MM.1S (cell line): ENCODE measurements around the gene XPO4.

Source experiments
- EZH2phosphoT487 ChIP-seq: fragments of 300-600 bp; sonication (generic); IDR thresholded peaks from 2 replicates; pipeline ENCODE4 v1.6.1; 2018; ENCODE audit warnings: antibody characterized with exemption, low read length
- TF ChIP-seq, protein P1 (sequence below): fragments of 300-600 bp; sonication (generic); IDR thresholded peaks from 2 replicates; pipeline ENCODE4 v1.5.1; 2016; ENCODE audit warnings: antibody characterized with exemption, low read length, mixed read lengths

DNA sequence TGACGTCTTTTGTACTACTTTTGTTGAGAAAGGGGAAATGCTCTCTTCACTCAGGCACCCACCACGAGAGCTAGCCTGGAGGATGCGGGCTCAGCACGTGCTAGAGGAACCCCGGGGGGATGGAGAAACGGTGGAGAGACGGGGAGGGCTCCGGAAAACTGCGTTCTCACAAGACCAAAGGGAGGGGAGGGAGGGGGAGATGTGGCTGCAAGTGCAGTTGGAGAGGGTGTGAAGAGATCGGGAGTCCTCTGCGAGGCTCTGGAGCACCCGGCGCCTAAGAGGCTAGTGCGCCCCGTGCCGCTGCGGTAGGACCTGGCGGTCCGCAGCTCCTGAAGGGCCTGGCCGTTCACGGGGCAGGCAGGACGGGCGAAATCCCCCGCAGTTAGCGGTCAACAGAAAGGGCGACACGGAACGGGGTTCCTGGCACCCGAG lies 43.4 kb upstream of the XPO4 start:
- TF ChIP-seq, protein P1, sequence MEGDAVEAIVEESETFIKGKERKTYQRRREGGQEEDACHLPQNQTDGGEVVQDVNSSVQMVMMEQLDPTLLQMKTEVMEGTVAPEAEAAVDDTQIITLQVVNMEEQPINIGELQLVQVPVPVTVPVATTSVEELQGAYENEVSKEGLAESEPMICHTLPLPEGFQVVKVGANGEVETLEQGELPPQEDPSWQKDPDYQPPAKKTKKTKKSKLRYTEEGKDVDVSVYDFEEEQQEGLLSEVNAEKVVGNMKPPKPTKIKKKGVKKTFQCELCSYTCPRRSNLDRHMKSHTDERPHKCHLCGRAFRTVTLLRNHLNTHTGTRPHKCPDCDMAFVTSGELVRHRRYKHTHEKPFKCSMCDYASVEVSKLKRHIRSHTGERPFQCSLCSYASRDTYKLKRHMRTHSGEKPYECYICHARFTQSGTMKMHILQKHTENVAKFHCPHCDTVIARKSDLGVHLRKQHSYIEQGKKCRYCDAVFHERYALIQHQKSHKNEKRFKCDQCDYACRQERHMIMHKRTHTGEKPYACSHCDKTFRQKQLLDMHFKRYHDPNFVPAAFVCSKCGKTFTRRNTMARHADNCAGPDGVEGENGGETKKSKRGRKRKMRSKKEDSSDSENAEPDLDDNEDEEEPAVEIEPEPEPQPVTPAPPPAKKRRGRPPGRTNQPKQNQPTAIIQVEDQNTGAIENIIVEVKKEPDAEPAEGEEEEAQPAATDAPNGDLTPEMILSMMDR, result no peak
- no peak for TF ChIP-seq EZH2phosphoT487
